GM13976 (cell line): ENCODE data around the gene CCDC88B.

Experiments
- DNase-seq: peaks from one replicate; pipeline ENCODE4 v3.0.0; 2012; ENCODE audit warnings: low spot score
- CTCF ChIP-seq: IDR thresholded peaks from 2 replicates; pipeline ENCODE4 v1.5.1; 2012; ENCODE audit warnings: borderline replicate concordance, mild to moderate bottlenecking; ENCODE audit not compliant: insufficient read depth; ENCODE audit errors: extremely low read depth, missing control alignments, control extremely low read depth
- in situ Hi-C: fragments of 300-500 bp; cut with MboI; formaldehyde crosslinking; loops from one replicate; pipeline ENCODE4 v1.12.0; 2022; ENCODE audit warnings: low sequenced_read_pairs, mixed read lengths, inconsistent platforms; ENCODE audit not compliant: unreplicated experiment

CCDC88B gene, protein sequence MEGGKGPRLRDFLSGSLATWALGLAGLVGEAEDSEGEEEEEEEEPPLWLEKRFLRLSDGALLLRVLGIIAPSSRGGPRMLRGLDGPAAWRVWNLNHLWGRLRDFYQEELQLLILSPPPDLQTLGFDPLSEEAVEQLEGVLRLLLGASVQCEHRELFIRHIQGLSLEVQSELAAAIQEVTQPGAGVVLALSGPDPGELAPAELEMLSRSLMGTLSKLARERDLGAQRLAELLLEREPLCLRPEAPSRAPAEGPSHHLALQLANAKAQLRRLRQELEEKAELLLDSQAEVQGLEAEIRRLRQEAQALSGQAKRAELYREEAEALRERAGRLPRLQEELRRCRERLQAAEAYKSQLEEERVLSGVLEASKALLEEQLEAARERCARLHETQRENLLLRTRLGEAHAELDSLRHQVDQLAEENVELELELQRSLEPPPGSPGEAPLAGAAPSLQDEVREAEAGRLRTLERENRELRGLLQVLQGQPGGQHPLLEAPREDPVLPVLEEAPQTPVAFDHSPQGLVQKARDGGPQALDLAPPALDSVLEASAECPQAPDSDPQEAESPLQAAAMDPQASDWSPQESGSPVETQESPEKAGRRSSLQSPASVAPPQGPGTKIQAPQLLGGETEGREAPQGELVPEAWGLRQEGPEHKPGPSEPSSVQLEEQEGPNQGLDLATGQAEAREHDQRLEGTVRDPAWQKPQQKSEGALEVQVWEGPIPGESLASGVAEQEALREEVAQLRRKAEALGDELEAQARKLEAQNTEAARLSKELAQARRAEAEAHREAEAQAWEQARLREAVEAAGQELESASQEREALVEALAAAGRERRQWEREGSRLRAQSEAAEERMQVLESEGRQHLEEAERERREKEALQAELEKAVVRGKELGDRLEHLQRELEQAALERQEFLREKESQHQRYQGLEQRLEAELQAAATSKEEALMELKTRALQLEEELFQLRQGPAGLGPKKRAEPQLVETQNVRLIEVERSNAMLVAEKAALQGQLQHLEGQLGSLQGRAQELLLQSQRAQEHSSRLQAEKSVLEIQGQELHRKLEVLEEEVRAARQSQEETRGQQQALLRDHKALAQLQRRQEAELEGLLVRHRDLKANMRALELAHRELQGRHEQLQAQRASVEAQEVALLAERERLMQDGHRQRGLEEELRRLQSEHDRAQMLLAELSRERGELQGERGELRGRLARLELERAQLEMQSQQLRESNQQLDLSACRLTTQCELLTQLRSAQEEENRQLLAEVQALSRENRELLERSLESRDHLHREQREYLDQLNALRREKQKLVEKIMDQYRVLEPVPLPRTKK (N-terminal part only)

DNA sequence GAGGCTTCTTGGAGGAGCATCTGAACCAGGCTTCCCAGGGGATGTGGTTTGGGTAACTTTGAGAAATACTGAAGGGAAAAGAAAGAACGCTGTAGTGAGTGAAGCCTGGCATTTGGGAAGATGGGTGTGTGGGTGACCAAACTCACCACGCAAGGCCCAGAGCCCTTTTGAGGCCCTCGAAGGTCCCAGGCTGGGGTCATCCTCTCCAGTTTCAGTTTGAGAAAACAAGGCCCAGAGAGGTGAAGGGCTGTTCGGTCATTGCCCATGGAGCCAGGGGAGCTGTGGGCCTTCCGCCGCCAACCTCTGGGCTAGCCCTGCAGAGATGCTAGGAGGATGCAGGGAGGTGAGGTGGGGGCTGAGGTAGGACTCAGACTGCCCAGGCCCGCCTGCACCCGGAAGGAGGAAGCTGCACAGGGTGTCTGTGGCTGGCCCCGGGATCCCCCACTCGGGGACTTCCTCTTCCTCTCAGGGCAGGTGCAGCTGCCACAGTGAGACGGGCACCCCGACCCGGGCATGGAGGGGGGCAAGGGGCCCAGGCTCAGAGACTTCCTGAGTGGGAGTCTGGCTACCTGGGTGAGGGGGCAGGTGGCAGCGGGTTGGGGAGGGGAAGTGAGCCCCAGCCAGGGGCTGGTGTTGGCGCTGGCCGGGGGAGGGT lies at the start of gene CCDC88B:
Gene CCDC88B, plus strand, starts transcription at position 451 of the 655 bp plus-strand sequence. Its CDS starts 63 bp downstream, at position 514.
- no peak for TF ChIP-seq CTCF
- in situ Hi-C loops = no loop called here
- DNase-seq = peak; percentile 89

DNA sequence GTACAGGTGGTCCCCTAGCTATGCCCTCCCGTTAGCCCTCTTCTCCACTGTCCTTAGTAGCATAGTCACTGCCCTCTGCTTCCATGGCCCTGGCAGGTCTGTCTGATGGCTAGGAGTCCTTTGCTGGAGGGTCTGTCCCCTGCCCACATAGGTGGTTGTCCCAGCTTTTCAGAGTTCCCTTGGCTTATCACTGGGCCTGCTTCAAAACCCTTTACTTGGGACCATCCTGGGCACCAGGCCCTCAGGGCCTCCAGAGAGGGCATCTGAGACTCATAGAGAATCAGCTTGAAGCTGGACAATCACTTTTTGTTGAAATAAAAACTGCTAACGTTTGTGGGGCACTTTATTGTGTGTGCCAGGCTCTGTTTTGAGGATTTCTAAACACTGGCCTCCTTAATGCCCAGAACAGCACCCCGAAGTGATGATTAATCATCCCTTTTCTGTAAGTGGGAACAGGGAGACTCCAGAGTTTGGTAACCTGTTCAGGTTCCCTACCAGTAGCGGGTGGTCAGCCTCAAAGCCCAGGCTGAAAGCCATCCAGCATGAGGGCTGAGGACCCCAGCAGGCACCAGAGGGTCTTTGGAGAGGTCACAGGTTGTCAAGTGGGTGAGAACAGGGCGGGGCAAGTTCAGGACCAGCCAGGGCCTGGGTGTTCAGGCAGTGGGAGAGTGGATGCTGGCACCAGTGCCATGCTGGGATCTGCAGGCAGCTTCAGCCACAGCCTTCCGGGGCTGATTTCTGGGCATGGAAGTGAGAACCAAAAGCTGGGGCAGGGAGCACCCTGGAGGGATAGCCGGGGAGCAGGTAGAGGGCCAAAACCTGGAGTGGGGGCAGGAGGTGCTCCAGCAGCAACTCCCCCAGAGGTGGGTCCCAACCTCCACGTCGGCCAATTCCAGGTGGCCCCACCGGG lies 49.4 kb upstream of the CCDC88B start:
- no peak for TF ChIP-seq CTCF
- in situ Hi-C loops = loop anchor here (25.0 kb wide), 1 partner anchor 303 kb away; the partner anchor contains the start of gene OTUB1

DNA sequence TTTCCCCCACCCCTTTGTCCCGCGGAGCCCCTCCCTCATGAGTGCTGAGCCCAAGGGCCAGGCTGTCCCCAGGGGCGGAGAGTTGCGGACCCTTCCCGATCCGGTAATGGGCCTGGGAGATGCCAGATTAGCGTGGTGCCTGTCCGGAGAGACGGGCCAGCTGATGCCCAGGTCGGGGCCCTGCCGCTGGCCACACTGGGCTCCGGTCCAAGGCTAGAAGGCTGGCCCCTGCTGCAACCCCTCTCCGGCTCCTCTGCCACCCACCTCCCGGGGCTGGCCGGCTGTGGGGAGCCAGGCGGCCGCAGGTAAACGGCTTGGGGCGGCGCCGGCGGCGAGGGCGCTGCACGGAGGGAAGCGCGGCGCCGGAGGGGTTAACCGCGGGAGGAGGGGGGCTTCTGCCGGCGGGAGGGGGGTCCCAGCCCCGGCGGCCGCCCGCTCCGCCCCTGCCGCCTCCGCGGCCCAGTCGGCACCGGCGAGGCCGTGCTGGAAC lies 48.7 kb upstream of the CCDC88B start, which contains the start of gene KCNK4:
Gene KCNK4, plus strand, starts transcription at position 41 of the 490 bp plus-strand sequence. CDS start 1,717 bp downstream, outside the sequence.
- in situ Hi-C loops = loop anchor here (25.0 kb wide), 1 partner anchor 304 kb away; the partner anchor contains the start of gene OTUB1
- no peak for DNase-seq
- no peak for TF ChIP-seq CTCF

More for the DNA sequence above, 49.4 kb upstream of the CCDC88B start:
- no peak for DNase-seq

GRCh38 chr11:64291752-64292459 lies 48.1 kb upstream of the CCDC88B start:
- TF ChIP-seq CTCF = no peak
- in situ Hi-C loops = loop anchor here (25.0 kb wide), 1 partner anchor 305 kb away; the partner anchor contains the start of gene OTUB1
- no peak for DNase-seq
